HG02763 (cell line): ENCODE measurements around the gene DAP.
"Not testable (repeated sequence)": the region's sequence is repeated elsewhere in the genome, so short reads cannot be mapped to it uniquely, and the experiment has no call there.

Experiments used
- ATAC-seq: cut with Tn5 transposase; IDR thresholded peaks from one replicate; pipeline ENCODE4 v1.9.1; 2021; ENCODE audit warnings: mild to moderate bottlenecking, moderate library complexity; ENCODE audit not compliant: unreplicated experiment

The DAP gene

DNA sequence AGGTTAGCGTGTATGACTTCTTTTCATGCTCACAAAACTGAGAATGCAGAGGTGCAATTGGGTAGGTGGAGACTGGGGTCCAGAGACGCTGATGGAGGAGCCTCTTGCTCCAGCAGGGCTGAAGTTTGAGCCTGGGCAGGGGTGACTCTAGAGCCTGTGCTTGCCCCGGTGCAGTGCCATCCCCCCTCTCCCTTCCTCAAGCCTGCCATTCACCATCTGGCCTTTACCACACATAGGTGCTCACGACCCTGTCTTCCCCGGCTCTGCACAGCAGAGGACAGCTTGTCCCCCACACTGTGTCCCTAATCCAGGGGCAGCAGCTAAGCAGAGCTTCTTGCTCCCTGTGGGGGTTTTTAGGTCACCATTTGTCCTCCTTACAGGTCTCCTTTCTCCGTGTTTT lies 86.5 kb downstream of the DAP start:
- ATAC-seq: no peak

DNA sequence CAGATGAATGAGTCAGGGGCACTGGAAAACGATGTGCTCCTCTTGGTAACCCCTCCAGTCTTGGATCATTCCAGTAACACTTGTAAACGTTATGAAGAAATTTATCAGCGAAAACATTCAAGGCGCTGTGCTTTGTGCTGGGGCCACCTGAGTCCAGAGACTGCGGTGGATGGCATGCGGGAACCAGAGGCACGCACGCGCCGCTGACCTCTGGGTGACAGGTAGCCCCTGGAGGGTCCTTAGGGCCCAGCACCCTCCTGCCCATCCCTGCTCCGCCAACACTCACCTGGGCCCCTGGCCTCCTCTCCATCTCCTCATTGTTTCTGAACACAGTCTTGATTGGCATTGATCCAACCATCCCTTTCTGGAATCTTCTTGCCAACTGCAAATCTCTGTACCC lies 86.9 kb downstream of the DAP start:
- no peak for ATAC-seq

DNA sequence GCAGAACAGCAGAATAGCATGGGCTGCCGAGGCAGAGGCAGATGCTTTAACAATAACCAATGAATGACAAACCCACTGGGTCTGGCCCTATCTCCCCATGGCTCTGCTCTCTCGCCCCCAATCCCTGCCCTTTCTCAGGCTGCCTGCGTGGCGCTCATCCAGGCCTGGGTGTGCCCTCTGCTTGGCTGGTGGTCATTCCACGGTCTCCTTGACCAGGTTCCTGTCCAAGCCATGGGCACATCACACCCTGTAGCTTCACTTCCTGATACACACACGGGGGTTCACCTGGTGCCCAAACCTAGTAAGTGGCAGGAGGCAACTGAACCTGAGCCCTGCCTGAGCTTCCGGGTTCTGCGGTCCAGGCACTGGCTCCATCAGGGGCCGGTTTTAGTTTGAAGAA lies 87.6 kb downstream of the DAP start:
- no peak for ATAC-seq

DNA sequence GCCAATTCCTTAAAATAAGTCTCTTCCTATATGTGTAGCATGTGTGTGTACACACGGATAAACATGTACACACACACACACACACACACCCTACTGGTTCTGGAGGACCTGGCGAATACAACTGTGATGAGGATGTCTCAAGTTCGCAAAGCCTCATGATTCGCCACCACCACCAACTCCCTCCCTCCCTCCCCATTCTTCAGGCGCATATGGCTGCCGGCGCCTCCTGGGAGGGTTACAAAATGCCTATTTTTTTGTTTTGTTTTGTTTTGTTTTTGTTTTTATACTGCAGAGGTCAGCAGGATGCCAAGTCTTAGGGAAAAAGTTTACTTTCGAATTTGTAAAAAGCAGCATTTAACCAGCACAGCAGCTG lies 88.0 kb downstream of the DAP start:
- no peak for ATAC-seq

DNA sequence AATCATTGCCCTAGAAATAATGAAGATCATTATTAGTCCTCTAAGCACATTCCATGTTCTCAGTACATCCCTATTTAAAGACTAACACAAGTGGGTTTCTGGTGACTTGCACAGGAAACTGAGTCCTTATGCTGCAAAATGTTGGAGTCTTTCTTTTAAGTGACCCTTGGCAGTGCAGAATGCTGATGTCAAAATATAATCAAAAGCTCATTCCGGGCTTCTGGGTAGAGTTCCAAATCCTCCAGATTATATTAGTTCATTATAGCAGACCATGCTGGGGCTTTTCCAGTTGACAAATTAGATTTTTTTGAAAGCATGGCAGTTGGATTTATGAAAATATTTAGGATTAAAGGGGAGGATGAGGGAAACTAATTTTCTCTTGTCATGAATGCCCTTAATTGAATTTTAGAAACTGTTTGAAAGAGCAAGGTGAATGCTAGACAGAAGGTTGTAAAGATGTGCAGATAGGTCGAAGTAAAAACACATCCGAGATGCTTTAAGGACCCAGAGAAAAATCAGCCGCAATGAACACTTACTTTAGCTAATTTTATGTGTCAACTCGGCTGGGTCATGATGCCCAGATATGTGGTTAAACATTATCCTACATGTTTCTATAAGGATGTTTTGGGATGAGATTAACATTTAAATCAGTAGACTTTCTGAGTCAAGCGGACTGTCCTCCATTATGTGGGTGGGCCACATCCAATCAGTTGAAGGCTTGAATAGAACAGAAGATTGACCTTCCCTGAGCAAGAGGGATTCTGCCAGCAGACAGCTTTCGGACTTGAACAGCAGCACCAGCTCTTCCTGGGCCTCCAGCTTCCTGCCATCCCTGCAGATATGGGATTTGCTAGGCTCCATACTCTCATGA lies 88.7 kb downstream of the DAP start:
- ATAC-seq: no peak

DNA sequence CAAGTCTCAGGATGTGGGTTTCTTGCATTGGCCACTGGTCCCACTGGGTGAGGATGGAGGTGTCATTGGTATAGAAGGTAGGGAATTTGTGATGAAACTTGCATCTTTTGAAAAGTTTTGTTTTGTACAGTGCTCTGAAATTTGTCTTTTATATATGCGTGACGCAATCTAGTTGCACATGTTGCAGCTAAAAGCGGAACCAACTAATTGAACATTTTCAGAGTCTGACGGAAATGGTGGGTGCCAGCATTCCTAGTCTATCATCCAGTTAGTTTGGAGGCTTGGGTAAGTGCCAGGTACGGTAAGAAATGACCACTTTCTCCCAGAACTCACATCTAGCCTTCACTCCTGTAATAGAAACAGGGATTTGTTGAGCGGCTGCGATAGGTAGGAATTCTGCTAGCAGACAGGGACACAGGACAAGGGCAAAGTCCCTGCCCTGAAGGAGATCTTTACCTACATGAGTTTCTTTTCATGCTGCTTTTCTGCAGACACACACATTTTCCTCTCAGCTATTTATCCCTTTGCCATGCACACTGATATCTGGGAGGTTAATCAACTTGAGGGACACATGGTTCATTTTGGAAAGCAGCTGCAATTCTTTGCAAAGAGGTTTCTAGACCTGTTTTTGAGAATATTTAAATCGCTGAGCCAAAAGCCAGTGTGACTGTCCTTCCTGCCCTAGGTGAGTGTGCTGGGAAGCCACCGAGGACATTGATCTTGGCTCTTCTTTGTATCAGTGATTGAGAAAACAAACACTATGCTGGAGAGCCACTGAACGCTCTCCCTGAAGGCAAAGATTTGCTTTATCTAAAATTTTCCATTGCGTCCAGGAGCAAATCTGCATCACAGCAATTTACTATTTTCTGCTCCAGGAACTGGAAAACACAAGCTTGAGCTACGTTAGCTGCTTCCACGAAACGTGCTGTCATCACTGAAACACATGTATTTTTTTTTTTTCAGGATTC lies 89.7 kb downstream of the DAP start:
- ATAC-seq: no peak

GRCh38 chr5:10669983-10670382 lies 91.1 kb downstream of the DAP start:
- no peak for ATAC-seq

DNA sequence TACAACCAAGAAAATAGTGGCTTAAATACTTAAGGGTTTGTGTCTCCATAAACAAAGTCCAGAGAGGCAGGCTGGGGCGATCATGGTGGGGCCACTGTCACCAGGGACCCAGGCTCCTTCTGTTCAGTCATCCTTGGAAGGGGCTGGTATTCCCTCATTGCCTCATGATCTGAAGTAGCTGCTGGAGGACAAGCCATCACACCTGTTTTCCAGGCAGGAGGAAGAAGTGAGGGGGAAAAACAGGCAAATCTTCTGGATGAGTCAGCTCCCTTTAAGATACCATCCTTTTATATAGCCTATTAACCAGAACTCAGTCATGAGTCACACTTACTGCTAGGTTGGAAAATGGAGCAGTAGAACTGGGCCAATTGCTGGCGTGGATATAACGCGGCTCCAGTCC lies 92.3 kb downstream of the DAP start:
- no peak for ATAC-seq

DNA sequence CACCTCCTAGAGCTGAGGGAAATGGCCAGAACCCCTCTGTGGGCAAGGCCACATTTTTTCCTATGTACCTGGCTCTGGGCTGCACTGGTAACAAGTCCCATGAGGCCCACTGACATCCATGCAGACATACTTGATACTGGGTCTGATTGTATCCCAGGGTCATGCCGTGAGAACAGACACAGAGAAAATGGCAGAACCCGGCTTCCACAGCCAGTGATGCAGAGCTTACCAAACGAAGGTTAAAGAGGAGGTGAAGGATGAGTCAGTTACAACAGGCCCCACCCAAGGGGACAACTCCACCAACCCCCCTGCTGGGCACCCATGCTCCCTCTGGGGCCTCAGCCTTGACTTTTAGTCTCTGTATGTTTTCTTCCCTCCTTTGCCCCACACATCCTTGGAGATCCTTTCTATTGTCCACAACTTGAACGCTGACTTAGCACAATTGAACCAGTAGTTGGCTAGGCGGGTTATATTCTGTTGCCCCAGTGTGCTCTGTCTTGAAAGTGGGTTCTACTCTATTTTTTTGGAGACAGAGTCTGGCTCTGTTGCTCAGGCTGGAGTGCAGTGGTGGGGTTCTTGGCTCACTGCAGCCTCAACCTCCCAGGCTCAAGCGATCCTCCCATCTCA lies 93.5 kb downstream of the DAP start:
- no peak for ATAC-seq

DNA sequence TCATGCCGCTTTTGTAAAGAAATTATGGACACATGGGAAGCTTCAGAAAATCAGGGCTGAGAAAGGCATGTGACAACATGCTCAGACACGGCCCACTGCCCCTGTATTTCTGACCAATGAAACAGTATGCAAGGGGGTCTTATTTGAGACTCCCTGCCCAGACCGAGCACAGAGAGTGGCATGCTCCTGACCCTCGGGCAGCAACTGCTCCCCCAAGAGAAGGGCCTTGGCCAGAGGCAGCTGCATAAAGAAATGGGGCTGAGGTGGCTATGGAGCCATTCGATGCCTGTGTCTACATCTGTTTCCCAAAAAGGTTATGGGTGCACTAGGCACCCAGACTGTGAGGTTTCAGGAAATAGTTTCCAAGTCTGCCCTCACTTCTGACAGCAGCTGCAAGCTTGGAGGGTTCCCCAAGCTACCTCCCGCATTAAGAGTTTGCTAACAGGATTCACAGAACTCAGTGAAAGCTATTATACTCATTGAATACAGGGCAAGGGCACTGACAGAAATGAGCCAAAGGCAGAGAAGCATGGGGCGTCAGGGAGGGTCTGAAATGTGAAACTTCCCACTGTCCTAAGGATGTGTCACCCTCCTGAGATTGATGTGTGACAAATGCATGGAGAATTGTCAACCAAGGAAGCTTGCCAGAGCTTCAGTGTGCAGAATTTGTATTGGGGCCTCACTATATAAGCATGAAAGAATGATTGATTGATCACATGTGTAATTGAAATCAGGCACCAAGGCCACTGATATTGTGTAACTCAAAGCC lies 94.3 kb downstream of the DAP start:
- no peak for ATAC-seq

- no peak for ATAC-seq
Observed at GRCh38 chr5:10665799-10666198, 95.2 kb downstream of the DAP start.

DNA sequence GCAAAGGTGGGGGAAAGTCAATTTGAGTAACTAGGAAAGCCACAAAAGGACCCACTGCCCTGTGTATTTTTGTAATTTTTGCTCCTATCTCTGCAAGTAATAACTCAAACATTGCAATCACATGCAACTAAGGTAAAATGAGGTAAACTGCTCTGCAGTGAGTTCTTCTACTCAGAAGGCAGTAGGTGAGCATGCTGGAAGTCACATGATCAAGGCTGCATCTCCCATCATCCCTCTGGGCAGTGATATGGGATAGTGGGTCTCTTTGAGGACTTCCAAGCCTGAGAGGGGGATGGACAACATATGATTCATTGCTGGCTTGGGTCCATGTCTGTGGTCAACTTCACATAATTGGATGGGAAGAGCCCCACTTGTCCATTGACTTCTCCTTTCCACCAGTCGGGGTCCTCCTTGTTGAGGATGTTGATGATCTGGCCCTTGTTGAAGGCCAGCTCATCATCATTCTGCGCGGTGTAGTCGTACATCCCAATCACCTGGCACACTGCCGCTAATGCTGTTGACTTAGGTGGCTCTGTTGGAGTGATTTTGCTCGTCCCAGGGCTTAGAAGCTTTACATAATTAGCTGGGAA lies 96.8 kb downstream of the DAP start:
- not testable (repeated sequence) for ATAC-seq

DNA sequence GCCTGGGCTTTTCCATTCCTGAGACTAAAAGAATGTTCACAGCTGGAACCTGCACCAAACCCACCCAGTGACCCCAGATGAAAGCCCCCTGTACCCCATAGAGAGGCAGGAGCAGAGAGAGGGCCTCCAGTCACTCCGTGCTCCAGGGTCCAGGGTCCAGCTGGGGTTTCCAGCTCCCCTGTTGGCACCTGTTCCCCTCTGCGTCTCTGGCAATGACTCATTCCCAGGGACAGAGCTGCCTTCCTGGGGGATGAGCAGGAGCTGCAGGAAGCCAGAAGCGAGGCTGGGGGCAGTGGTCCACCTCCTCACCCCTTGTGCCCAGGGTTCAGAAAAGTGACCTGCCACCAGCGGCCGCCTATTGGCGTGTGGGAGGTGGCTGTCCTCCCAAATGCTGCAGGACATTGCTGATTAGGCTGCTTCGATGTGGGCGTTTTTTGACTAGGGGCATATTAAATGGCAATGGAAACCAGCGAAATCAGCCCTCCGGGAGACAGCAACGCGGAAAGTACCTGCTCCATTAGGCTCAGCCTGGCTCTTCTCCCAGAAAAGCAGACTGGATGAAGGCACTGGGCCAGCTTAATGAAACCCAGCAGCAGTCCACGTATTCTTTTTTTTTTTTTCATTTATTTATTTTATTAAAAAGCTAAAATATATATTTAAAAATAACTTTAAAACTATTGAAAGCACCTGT lies 97.4 kb downstream of the DAP start:
- no peak for ATAC-seq

- ATAC-seq: no peak
Observed at GRCh38 chr5:10662661-10663488, 98.2 kb downstream of the DAP start.

- ATAC-seq: no peak
Observed at GRCh38 chr5:10662083-10662482, 99.0 kb downstream of the DAP start.

DNA sequence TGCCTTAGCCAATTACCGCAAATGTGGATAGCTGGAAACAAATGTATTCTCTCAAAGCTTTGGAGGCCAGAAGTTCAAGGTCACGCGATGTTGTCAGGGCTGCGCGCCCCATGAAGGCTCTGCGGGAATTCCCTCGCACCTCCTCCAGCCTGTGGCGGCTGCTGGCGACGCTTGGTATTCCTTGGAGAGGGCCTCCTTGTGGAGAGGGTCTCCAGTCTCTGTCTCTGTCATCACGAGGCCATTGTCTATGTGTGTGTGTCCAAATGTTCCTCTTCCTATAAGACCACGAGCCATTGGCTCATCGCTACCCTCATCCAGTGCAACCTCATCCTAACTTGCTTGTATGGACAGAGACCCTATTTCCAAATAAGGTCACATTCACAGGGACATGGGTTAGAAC lies 99.6 kb downstream of the DAP start:
- ATAC-seq: no peak

- ATAC-seq: no peak
Observed at GRCh38 chr5:10660720-10661387, 100.2 kb downstream of the DAP start.

DNA sequence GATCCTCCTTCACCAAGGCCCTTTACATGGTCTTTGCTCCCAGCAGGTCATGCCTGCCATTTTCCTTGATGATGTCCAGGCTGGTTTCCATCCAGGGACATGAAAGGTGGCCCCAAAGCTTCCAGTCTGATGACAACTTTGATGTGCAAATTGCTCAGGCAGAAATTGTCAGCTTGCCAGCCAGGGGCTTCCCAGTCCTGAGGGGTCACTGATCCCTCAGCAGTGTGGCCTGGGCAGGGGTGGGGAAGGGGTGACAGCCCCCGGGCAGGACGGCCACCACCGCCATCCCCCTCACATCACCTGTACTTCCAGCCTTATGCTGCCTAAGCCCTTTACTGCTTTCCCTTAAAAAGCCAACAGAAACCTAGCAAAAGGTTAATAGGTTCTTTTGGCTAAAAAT lies 100.9 kb downstream of the DAP start:
- no peak for ATAC-seq
